ENCODE data around the gene DMKN.
"Not testable (repeated sequence)": the region's sequence is repeated elsewhere in the genome, so short reads cannot be mapped to it uniquely, and the experiment has no call there.

DMKN gene

DNA sequence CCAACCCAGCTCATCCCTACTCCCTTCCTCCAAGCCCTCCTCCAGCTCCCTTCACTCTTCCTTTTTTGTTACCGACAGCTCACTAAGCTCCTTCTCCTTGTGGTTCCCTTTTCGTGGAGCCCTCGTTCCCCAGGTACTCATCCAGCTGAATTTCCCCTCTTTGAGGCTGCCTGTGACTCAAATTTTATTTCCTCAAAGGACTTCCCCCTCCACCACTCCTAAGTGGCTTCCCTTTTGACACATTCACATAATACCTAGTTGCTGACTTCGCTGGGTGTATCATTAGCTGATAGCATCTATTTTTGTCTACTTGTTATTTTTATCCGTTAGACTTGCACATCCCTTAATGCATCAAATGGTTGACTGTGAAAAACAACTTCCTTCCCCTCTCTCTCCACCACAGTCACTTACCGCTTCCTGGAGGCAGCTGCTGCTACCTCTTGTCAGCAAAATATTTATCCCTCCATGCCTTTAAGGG lies 50.9 kb downstream of the DMKN start:
- no peak overlapping the region for H3K4me3 ChIP-seq (replicated peaks; ENCODE audit: low read depth, low read length)
- TF ChIP-seq CTCF (IDR thresholded peaks at IDR 0.05; ENCODE audit: low read depth, low read length, missing control alignments), result no peak
- no peak for DNase-seq (ENCODE audit: extremely low read depth, low read depth)

- H3K4me3 ChIP-seq (replicated peaks; ENCODE audit: low read depth, low read length); DNase-seq (ENCODE audit: extremely low read depth, low read depth): not testable (repeated sequence)
Measured at GRCh38 chr19:35461788-35462187, 51.7 kb downstream of the DMKN start.

GRCh38 chr19:35461060-35461459 lies 52.4 kb downstream of the DMKN start:
- no peak for TF ChIP-seq CTCF (IDR thresholded peaks at IDR 0.05; ENCODE audit: low read depth, low read length, missing control alignments)
- no peak overlapping the region for H3K4me3 ChIP-seq (replicated peaks; ENCODE audit: low read depth, low read length)
- DNase-seq (ENCODE audit: extremely low read depth, low read depth), result no peak

GRCh38 chr19:35460608-35461007 lies 52.8 kb downstream of the DMKN start:
- no peak overlapping the region for H3K4me3 ChIP-seq (replicated peaks; ENCODE audit: low read depth, low read length)
- DNase-seq (ENCODE audit: extremely low read depth, low read depth), result no peak
- TF ChIP-seq CTCF (IDR thresholded peaks at IDR 0.05; ENCODE audit: low read depth, low read length, missing control alignments), result no peak

- TF ChIP-seq CTCF (IDR thresholded peaks at IDR 0.05; ENCODE audit: low read depth, low read length, missing control alignments), result no peak
- DNase-seq (ENCODE audit: extremely low read depth, low read depth), result no peak
- no peak overlapping the region for H3K4me3 ChIP-seq (replicated peaks; ENCODE audit: low read depth, low read length)
Measured at GRCh38 chr19:35459414-35460082, 53.9 kb downstream of the DMKN start.

- H3K4me3 ChIP-seq (replicated peaks; ENCODE audit: low read depth, low read length), result no peak overlapping the region
- DNase-seq (ENCODE audit: extremely low read depth, low read depth), result no peak
- no peak for TF ChIP-seq CTCF (IDR thresholded peaks at IDR 0.05; ENCODE audit: low read depth, low read length, missing control alignments)
Measured at GRCh38 chr19:35458731-35459391, 54.6 kb downstream of the DMKN start.

DNA sequence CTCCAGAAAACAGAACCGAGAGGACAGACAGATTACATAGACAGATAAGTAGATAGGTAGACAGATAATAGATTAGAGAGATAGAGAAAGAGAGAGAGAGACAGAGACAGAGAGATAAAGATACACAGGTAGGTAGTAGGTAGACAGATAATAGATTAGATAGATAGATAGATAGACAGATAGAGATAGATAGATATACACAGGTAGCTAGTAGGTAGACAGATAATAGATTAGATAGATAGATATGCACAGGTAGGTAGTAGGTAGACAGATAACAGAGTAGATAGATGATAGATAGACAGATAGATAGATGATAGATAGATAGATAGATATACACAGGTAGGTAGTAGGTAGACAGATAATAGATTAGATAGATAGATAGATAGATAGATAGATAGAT lies 55.3 kb downstream of the DMKN start:
- H3K4me3 ChIP-seq (replicated peaks; ENCODE audit: low read depth, low read length), result no peak overlapping the region
- no peak for DNase-seq (ENCODE audit: extremely low read depth, low read depth)
- no peak for TF ChIP-seq CTCF (IDR thresholded peaks at IDR 0.05; ENCODE audit: low read depth, low read length, missing control alignments)

Data from HFF-Myc (cell line).